SK-N-MC (cell line): ENCODE results near the gene POGZ.

Experiments
- DNase-seq: peaks from one replicate; pipeline ENCODE4 v3.0.0-alpha.2; 2011; ENCODE audit warnings: low read depth, low spot score
- H3K27ac ChIP-seq: fragments of 200-600 bp; sonication (generic); 2 replicates; pipeline ENCODE4 v1.5.1; 2016; ENCODE audit warnings: mixed run types
- H3K36me3 ChIP-seq: fragments of 200-600 bp; sonication (generic); 2 replicates; pipeline ENCODE4 v1.6.1; 2017; ENCODE audit warnings: antibody characterized with exemption, low read length, mixed read lengths; ENCODE audit not compliant: insufficient read depth
- H3K4me3 ChIP-seq: fragments of 200-600 bp; sonication (generic); 2 replicates; pipeline ENCODE4 v1.5.1; 2016
- H3K9ac ChIP-seq: fragments of 200-600 bp; sonication (generic); 2 replicates; pipeline ENCODE4 v1.8.0; 2017; ENCODE audit warnings: mixed run types, mixed read lengths; ENCODE audit not compliant: insufficient read length
- H3K9me3 ChIP-seq: fragments of 200-600 bp; sonication (generic); 2 replicates; pipeline ENCODE4 v1.6.1; 2017; ENCODE audit warnings: low read depth, mild to moderate bottlenecking, antibody characterized with exemption, low read length, moderate library complexity, mixed read lengths
- EZH2 ChIP-seq: fragments of 200-600 bp; sonication (generic); IDR thresholded peaks from one replicate; pipeline ENCODE4 v1.6.1; 2017; ENCODE audit warnings: antibody characterized with exemption
- FOXP2 ChIP-seq: optimal IDR thresholded peaks from 2 replicates; pipeline ENCODE3; 2011; ENCODE audit warnings: mild to moderate bottlenecking, moderate library complexity; ENCODE audit not compliant: insufficient read depth; ENCODE audit errors: extremely low read length, control extremely low read depth
- POLR2AphosphoS5 ChIP-seq: IDR thresholded peaks from 2 replicates; pipeline ENCODE4 v1.6.1; 2012; ENCODE audit warnings: mild to moderate bottlenecking, low read depth, low read length, borderline replicate concordance

The POGZ gene

DNA sequence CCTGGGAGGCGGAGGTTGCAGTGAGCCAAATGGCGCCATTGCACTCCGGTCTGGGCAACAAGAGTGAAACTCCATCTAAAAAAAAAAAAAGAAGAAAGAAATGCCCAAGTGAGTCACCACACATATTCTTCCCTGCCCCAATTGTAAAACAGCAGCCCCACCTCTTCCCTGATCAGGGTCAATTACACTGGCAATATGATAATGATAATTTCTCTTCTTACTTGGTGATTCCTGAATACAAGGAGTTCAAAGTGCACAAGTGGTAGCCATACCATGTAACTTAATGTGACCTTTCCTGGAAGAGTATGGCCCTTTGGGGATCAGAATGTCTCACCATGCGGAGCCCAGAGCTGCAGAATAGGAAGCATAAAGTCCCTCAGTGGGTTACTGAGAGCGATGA lies 40.1 kb upstream of the POGZ start:
- TF ChIP-seq FOXP2 (no peak), POLR2AphosphoS5 (no peak), EZH2 (no peak)
- no peaks in the 10 kb centered on the region for H3K9me3 ChIP-seq
- H3K9ac ChIP-seq, result no peak overlapping the region
- no peak overlapping the region for H3K27ac ChIP-seq
- DNase-seq, result no peak
- H3K36me3 ChIP-seq, result no peaks in the 10 kb centered on the region
- no peak overlapping the region for H3K4me3 ChIP-seq

GRCh38 chr1:151495316-151495715 lies 36.0 kb upstream of the POGZ start:
- Histone ChIP-seq H3K9ac (no peak overlapping the region), H3K4me3 (no peak overlapping the region), H3K36me3 (no peaks in the 10 kb centered on the region), H3K27ac (peak overlapping the region; percentile 59; the same call in 1 of the 2 replicates), H3K9me3 (no peaks in the 10 kb centered on the region)
- no peak for DNase-seq
- TF ChIP-seq FOXP2 (no peak), EZH2 (no peak), POLR2AphosphoS5 (no peak)

- TF ChIP-seq POLR2AphosphoS5 (no peak), EZH2 (no peak), FOXP2 (no peak)
- no peak for DNase-seq
- Histone ChIP-seq H3K9ac (no peak overlapping the region), H3K9me3 (no peaks in the 10 kb centered on the region), H3K4me3 (no peak overlapping the region), H3K27ac (no peak overlapping the region), H3K36me3 (no peaks in the 10 kb centered on the region)
These were observed 35.5 kb upstream of the POGZ start for GRCh38 chr1:151494741-151495281.

DNA sequence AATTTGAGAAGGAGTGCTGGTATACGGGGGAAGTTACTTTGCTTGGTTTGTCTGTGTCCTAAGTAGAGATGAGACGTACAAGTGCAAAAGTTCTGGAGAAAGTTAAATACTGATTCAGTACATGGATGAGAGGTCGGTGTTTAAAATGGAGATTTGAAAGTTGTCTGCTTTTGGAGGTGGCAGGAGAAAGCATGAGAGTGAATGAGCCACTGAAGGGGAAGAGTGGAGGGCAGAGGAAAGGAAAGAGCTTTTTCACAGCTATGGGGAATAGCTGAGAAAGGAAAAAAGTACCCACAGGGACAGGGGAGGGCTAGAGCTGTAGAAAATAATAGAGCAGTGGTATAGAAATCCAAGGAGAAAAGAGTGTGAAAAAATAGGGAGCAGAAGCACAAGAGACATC lies 33.7 kb upstream of the POGZ start:
- Histone ChIP-seq H3K4me3 (no peak overlapping the region), H3K36me3 (no peaks in the 10 kb centered on the region), H3K27ac (no peak overlapping the region), H3K9ac (no peak overlapping the region), H3K9me3 (no peaks in the 10 kb centered on the region)
- TF ChIP-seq FOXP2, result no peak
- no peak for TF ChIP-seq EZH2
- TF ChIP-seq POLR2AphosphoS5, result no peak
- no peak for DNase-seq

DNA sequence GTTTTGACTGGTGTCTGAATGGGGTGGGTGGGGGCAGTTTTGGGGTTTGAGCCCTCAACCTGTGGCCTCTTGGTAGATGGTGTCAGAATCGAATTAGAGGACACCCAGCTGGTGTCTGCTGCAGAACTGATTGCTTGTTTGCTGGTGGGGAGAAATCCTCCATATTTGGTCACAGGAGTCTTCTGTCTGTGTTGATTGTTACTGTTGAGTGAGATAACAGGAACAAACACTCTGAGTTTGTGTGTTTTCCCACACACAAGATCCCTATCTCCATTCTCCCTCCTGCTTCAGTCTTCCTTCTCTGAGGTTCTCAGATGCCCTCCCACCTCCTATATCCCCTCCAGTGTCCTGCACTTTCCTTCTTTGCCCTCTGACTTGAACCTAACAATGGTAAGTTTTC lies 32.8 kb upstream of the POGZ start:
- Histone ChIP-seq H3K27ac (no peak overlapping the region), H3K36me3 (no peaks in the 10 kb centered on the region), H3K9me3 (no peaks in the 10 kb centered on the region), H3K9ac (no peak overlapping the region), H3K4me3 (no peak overlapping the region)
- TF ChIP-seq FOXP2 (no peak), EZH2 (no peak), POLR2AphosphoS5 (no peak)
- DNase-seq, result no peak

GRCh38 chr1:151491641-151492040 lies 32.3 kb upstream of the POGZ start:
- Histone ChIP-seq H3K36me3 (no peaks in the 10 kb centered on the region), H3K9ac (no peak overlapping the region), H3K4me3 (no peak overlapping the region), H3K27ac (no peak overlapping the region), H3K9me3 (no peaks in the 10 kb centered on the region)
- no peak for DNase-seq
- TF ChIP-seq POLR2AphosphoS5 (no peak), EZH2 (no peak), FOXP2 (no peak)

DNA sequence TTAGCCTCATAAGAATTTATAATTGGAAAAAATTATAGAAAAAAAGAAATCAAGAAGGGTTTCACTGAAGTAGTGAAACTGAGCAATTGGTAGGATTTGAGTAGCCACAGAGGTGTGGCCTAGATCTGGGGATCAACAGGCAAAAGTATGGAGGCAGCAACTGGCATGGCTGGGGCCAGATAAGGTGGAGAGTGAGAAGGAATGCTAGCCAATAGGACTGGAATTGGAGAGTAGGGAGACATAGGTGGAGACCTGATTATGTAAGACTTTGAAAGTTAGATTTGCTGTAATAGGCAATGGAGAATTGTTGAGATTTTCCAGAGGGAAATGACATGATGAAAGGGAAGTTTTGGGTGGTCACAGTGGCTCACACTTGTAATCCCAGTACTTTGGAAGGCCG lies 27.3 kb upstream of the POGZ start:
- Histone ChIP-seq H3K36me3 (no peaks in the 10 kb centered on the region), H3K9me3 (no peaks in the 10 kb centered on the region), H3K4me3 (no peak overlapping the region), H3K9ac (no peak overlapping the region), H3K27ac (no peak overlapping the region)
- TF ChIP-seq EZH2, result no peak
- TF ChIP-seq FOXP2, result no peak
- TF ChIP-seq POLR2AphosphoS5, result no peak
- DNase-seq, result no peak

DNA sequence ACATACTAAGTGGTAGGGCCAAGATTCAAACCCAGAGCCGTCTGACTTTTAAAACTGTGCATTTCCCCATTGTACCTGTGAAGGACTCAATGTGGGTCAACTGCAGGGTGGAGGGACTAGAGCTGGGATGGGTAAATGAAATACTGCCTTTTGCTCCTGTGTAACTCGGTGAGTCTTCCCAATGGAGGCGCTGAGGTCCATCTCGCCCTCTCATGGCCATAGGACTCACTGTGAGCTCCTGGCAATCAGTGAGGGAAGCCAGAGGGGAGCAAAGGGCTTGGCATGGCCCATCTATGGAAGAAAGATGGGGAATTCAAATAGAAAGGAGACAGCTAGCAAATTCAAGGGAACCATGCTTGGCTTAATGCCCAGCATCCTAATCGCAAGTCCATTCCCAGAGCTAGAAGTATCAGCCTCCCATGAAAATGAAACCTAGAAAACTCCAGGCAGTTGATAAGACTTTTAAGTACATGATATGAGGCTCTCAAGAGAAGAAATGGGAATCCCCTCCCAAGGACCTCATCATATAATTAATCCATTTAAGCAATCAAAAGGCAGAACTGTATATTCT lies 26.5 kb upstream of the POGZ start:
- H3K27ac ChIP-seq, result no peak overlapping the region
- no peak overlapping the region for H3K9ac ChIP-seq
- H3K4me3 ChIP-seq, result no peak overlapping the region
- no peaks in the 10 kb centered on the region for H3K9me3 ChIP-seq
- no peaks in the 10 kb centered on the region for H3K36me3 ChIP-seq
- no peak for TF ChIP-seq POLR2AphosphoS5
- no peak for TF ChIP-seq EZH2
- TF ChIP-seq FOXP2, result no peak
- no peak for DNase-seq

DNA sequence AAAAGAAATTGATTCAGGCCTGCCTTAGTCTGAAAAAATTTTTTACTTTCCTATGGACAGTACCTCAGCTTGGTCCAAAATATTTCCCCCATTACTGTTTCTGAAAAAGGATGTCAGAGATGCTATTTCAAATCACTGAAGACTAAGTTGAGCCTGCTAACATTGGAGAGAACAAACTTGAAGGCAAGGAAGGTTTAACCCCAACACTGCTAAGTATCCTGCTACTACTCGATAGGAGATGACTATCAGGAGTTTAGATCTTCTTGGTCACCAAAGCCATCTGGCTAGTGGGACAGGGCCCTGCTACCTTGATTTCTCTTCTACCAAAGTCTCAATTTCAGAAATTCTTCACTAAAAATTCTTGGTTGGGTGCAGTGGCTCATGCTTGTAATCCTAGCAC lies 22.7 kb upstream of the POGZ start:
- H3K27ac ChIP-seq, result no peak overlapping the region
- no peaks in the 10 kb centered on the region for H3K36me3 ChIP-seq
- no peaks in the 10 kb centered on the region for H3K9me3 ChIP-seq
- TF ChIP-seq POLR2AphosphoS5 (no peak), EZH2 (no peak), FOXP2 (no peak)
- DNase-seq, result no peak
- H3K9ac ChIP-seq, result no peak overlapping the region
- no peak overlapping the region for H3K4me3 ChIP-seq
